HCT116 (cell line): ENCODE results near the gene PRMT7. TPM values are rescaled to one million over a fixed set of nuclear protein-coding genes. Genes with fewer than 3 reads are reported as not detected.

Experiments used
- ATAC-seq: fragments of 200-7000 bp; cut with Tn5 transposase; 2 replicates; pipeline ENCODE4 v1.9.1; 2020; ENCODE audit warnings: mild to moderate bottlenecking, moderate library complexity
- BruUV-seq: library from RNA; stranded (reverse); fragments of 400-500 nt; replicated peaks from 2 replicates; lab custom pipeline; 2021; lab: Mats Ljungman, UMichigan
- CTCF ChIA-PET: fragments of 300-600 bp; sonication (Branson Sonifier 250); formaldehyde crosslinking; loops from one replicate; lab custom pipeline; 2021; ENCODE audit warnings: antibody characterized with exemption; lab: Charles Lee
- POLR2A ChIA-PET: fragments of 300-600, 350-600 bp; sonication (Branson Sonifier 250); formaldehyde crosslinking; loops from one replicate; lab custom pipeline; 2021; ENCODE audit warnings: antibody characterized with exemption; lab: Charles Lee
- RAD21 ChIA-PET, 2 experiments: fragments of 300-600 bp; sonication (Branson Sonifier 250); formaldehyde crosslinking; loops; one replicate each; lab custom pipeline; 2023; ENCODE audit warnings: low total read pairs in 2 of 2; ENCODE audit not compliant: uncharacterized antibody in 2 of 2, unreplicated experiment in 2 of 2, low non-redundant PET in 1 of 2; lab: Charles Lee
- DNase-seq: peaks from one replicate; pipeline ENCODE4 v3.0.0-alpha.2; 2010; ENCODE audit warnings: low read depth, low spot score
- H2AFZ ChIP-seq: fragments of 200-600 bp; shearing (Covaris generic), sonication (generic); 2 replicates; pipeline ENCODE4 v1.6.1; 2017; ENCODE audit warnings: low read depth, mixed run types, mixed read lengths, antibody characterized with exemption, low read length; ENCODE audit not compliant: poor library complexity, severe bottlenecking
- H3K27ac ChIP-seq: 2 replicates; pipeline ENCODE4 v1.5.1; 2012; ENCODE audit warnings: low read depth, low read length
- H3K27me3 ChIP-seq: fragments of 200-600 bp; sonication (generic); 2 replicates; pipeline ENCODE4 v1.6.1; 2016; ENCODE audit warnings: mixed run types, low read length, mixed read lengths; ENCODE audit not compliant: insufficient read depth
- H3K36me3 ChIP-seq, 2 experiments: fragments of 200-500 bp in 1 of 2; fragments of 200-600 bp in 1 of 2; sonication (Bioruptor generic) in 1 of 2; sonication (generic) in 1 of 2; 2 replicates each; pipeline versions ENCODE4 v1.5.1 to v1.6.1; 2014 to 2016; ENCODE audit warnings: low read length in 2 of 2, inconsistent platforms in 1 of 2, mixed read lengths in 1 of 2, mixed run types in 1 of 2; ENCODE audit not compliant: insufficient read depth in 2 of 2, control insufficient read depth in 1 of 2
- H3K4me1 ChIP-seq, 2 experiments: fragments of 200-600 bp in 1 of 2; sonication (generic) in 1 of 2; 2 replicates each; pipeline versions ENCODE4 v1.5.1 to v1.6.1; 2012 to 2017; ENCODE audit warnings: low read length in 2 of 2, inconsistent platforms in 1 of 2, mild to moderate bottlenecking in 1 of 2, mixed read lengths in 1 of 2, mixed run types in 1 of 2, moderate library complexity in 1 of 2; ENCODE audit not compliant: insufficient read depth in 2 of 2, control insufficient read depth in 1 of 2
- H3K4me2 ChIP-seq: fragments of 200-600 bp; sonication (generic); 2 replicates; pipeline ENCODE4 v1.6.1; 2017; ENCODE audit warnings: mixed run types, low read length, mixed read lengths
- H3K4me3 ChIP-seq, 2 experiments: fragments of 200-600 bp in 1 of 2; sonication (generic) in 1 of 2; replicated peaks in 1 of 2; 2 replicates each; pipeline ENCODE4 v1.5.1; 2011 to 2016; ENCODE audit warnings: low read length in 2 of 2, control low read depth in 1 of 2, low read depth in 1 of 2, mild to moderate bottlenecking in 1 of 2, mixed read lengths in 1 of 2, mixed run types in 1 of 2
- H3K79me2 ChIP-seq: fragments of 200-600 bp; sonication (generic); 2 replicates; pipeline ENCODE4 v1.6.1; 2017; ENCODE audit warnings: mild to moderate bottlenecking, mixed run types, low read length, moderate library complexity, mixed read lengths; ENCODE audit not compliant: insufficient read depth
- H3K9ac ChIP-seq: fragments of 200-600 bp; sonication (generic); 2 replicates; pipeline ENCODE4 v1.6.1; 2016; ENCODE audit warnings: low read length, mixed read lengths
- H3K9me2 ChIP-seq: fragments of 200-600 bp; sonication (generic), shearing (Covaris generic); 2 replicates; pipeline ENCODE4 v1.6.1; 2017; ENCODE audit warnings: mixed run types, mild to moderate bottlenecking, moderate library complexity; ENCODE audit not compliant: insufficient read depth
- H3K9me3 ChIP-seq, 2 experiments: fragments of 200-500 bp in 1 of 2; fragments of 200-600 bp in 1 of 2; sonication (Bioruptor generic) in 1 of 2; sonication (generic) in 1 of 2; 2 replicates each; pipeline ENCODE4 v1.6.1; 2014 to 2017; ENCODE audit warnings: low read length in 2 of 2, mixed read lengths in 2 of 2, inconsistent platforms in 1 of 2, low read depth in 1 of 2, mild to moderate bottlenecking in 1 of 2, mixed run types in 1 of 2, moderate library complexity in 1 of 2; ENCODE audit not compliant: control insufficient read depth in 1 of 2, insufficient read depth in 1 of 2
- H4K20me1 ChIP-seq: fragments of 200-600 bp; sonication (generic), shearing (Covaris generic); 2 replicates; pipeline ENCODE4 v1.6.1; 2017; ENCODE audit warnings: mixed run types, mild to moderate bottlenecking, moderate library complexity; ENCODE audit not compliant: insufficient read depth
- CBX3 ChIP-seq: IDR thresholded peaks from 2 replicates; pipeline ENCODE4 v1.6.1; 2012; ENCODE audit warnings: low read depth
- CEBPB ChIP-seq: IDR thresholded peaks from 2 replicates; pipeline ENCODE4 v1.6.1; 2012; ENCODE audit warnings: low read depth
- CTCF ChIP-seq, 3 experiments: fragments of 200-600 bp in 1 of 3; sonication (generic) in 1 of 3; IDR thresholded peaks in 2 of 3; conservative IDR thresholded peaks in 1 of 3; 2 replicates each; pipeline ENCODE4 v1.5.1; 2012 to 2017; ENCODE audit warnings: low read depth in 2 of 3, low read length in 2 of 3, antibody characterized with exemption in 1 of 3, borderline replicate concordance in 1 of 3, control low read depth in 1 of 3, mild to moderate bottlenecking in 1 of 3, mixed read lengths in 1 of 3, mixed run types in 1 of 3, moderate library complexity in 1 of 3; ENCODE audit not compliant: insufficient read depth in 1 of 3
- EZH2 ChIP-seq: fragments of 200-600 bp; sonication (generic); IDR thresholded peaks from 2 replicates; pipeline ENCODE4 v1.6.1; 2017; ENCODE audit warnings: antibody characterized with exemption, mixed run types
- JUND ChIP-seq: IDR thresholded peaks from 2 replicates; pipeline ENCODE4 v1.6.1; 2012
- MAX ChIP-seq: IDR thresholded peaks from 2 replicates; pipeline ENCODE4 v1.6.1; 2012
- POLR2A ChIP-seq: IDR thresholded peaks from 2 replicates; pipeline ENCODE4 v1.7.0; 2011; ENCODE audit warnings: borderline replicate concordance; ENCODE audit not compliant: insufficient read depth, insufficient read length; ENCODE audit errors: extremely low read depth
- POLR2AphosphoS5 ChIP-seq: IDR thresholded peaks from 2 replicates; pipeline ENCODE4 v1.6.1; 2011; ENCODE audit warnings: mild to moderate bottlenecking, low read depth, low read length, moderate library complexity
- RAD21 ChIP-seq: IDR thresholded peaks from 2 replicates; pipeline ENCODE4 v1.6.1; 2012; ENCODE audit warnings: low read depth, mild to moderate bottlenecking
- SIN3A ChIP-seq: IDR thresholded peaks from 2 replicates; pipeline ENCODE4 v1.6.1; 2012; ENCODE audit warnings: low read depth
- SP1 ChIP-seq: IDR thresholded peaks from 2 replicates; pipeline ENCODE4 v1.6.1; 2012; ENCODE audit warnings: low read depth
- SRF ChIP-seq: IDR thresholded peaks from 2 replicates; pipeline ENCODE4 v1.6.1; 2012; ENCODE audit warnings: low read depth
- TCF7L2 ChIP-seq: IDR thresholded peaks from 2 replicates; pipeline ENCODE4 v1.7.0; 2011; ENCODE audit warnings: borderline replicate concordance, inconsistent platforms; ENCODE audit not compliant: insufficient read depth, insufficient read length; ENCODE audit errors: extremely low read depth
- YY1 ChIP-seq: IDR thresholded peaks from 2 replicates; pipeline ENCODE4 v1.6.1; 2011; ENCODE audit warnings: low read length, low read depth, moderate library complexity, mild to moderate bottlenecking; ENCODE audit not compliant: insufficient replicate concordance; ENCODE audit errors: extremely low read depth
- ZFX ChIP-seq: fragments of 450-650 bp; IDR thresholded peaks from 2 replicates; pipeline ENCODE4 v1.6.1; 2017
- ZNF274 ChIP-seq: fragments of 200-500 bp; sonication (Bioruptor generic); IDR thresholded peaks from 2 replicates; pipeline ENCODE4 v1.6.1; 2014; ENCODE audit warnings: mild to moderate bottlenecking, low read depth, low read length, inconsistent platforms
- intact Hi-C: fragments of 100-400 bp; cut with micrococcal nuclease; formaldehyde crosslinking; loops from 2 replicates; pipeline ENCODE4 v1.10.0; 2022
- total RNA-seq: library from RNA; stranded (reverse); gene quantifications from one replicate; pipeline ENCODE4 v1.2.1, GENCODE V29; 2021; ENCODE audit not compliant: unreplicated experiment
- TF ChIP-seq, protein P1 (sequence below): IDR thresholded peaks from 2 replicates; pipeline ENCODE4 v1.6.1; 2012

Gene PRMT7
- total RNA-seq, 1 experiment from 2014 or later = 34.4 TPM

DNA sequence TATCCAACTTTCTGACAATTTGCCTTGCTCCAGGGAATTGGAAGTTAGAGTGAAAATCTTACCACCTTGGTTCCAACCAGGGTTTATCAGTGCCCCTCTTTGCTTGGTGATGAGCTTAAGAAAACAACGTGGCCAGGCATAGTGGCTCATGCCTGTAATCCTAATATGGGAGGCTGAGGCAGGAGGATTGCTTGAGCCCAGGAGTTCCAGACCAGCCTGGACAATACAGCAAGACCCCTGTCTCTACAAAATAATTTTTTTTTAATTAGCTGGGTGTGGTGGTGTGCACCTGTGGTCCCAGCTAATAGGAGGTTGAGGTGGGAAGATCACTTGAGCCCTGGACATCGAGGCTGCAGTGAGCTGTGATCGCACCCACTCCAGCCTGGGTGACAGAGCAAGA, 25.1 kb upstream of the PRMT7 start:
- peaks cover 2 to 38% of the 10 kb centered on the region in 2 experiments; a peak in 2 of 4 replicates for H3K36me3 ChIP-seq
- H3K9me3 ChIP-seq = no peaks in the 10 kb centered on the region
- H3K79me2 ChIP-seq = peaks cover 67% of the 10 kb centered on the region
- no peak overlapping the region for H2AFZ ChIP-seq
- H3K27ac ChIP-seq = no peak overlapping the region
- intact Hi-C loops = no loop called here
- ChIA-PET RAD21 (no interaction called here), POLR2A (interaction anchor here (0.9 kb wide), 1 partner anchor 48 kb away, joined by 3 read pairs; no protein-coding TSS in a partner anchor), CTCF (no interaction called here)
- H3K9me2 ChIP-seq = no peaks in the 10 kb centered on the region
- H4K20me1 ChIP-seq = no peaks in the 10 kb centered on the region
- H3K9ac ChIP-seq = no peak overlapping the region
- no TSS peak for BruUV-seq
- no peak overlapping the region for H3K4me2 ChIP-seq
- TF ChIP-seq YY1 (no peak), MAX (no peak), ZFX (no peak), SRF (no peak), POLR2A (no peak), CEBPB (no peak), RAD21 (no peak), SIN3A (no peak), CBX3 (no peak), JUND (no peak)
- DNase-seq = no peak
- H3K4me3 ChIP-seq = no peak overlapping the region
- H3K27me3 ChIP-seq = no peaks in the 10 kb centered on the region
- ATAC-seq = no peak
- H3K4me1 ChIP-seq = peaks cover 0 to 7% of the 10 kb centered on the region in 2 experiments; a peak in 1 of 4 replicates

GRCh38 chr16:68286153-68287074, 24.4 kb upstream of the PRMT7 start:
- POLR2A ChIA-PET = no interaction called here
- Histone ChIP-seq H4K20me1 (no peaks in the 10 kb centered on the region), H3K27me3 (no peaks in the 10 kb centered on the region), H3K79me2 (peaks cover 62% of the 10 kb centered on the region), H3K36me3 (peaks cover 2 to 40% of the 10 kb centered on the region in 2 experiments; a peak in 2 of 4 replicates), H3K27ac (no peak overlapping the region), H3K9ac (no peak overlapping the region), H3K4me1 (peaks cover 0 to 7% of the 10 kb centered on the region in 2 experiments; a peak in 1 of 4 replicates), H3K4me3 (no peak overlapping the region), H3K9me3 (no peaks in the 10 kb centered on the region), H2AFZ (no peak overlapping the region), H3K4me2 (no peak overlapping the region), H3K9me2 (no peaks in the 10 kb centered on the region)
- ATAC-seq = no peak
- BruUV-seq = no TSS peak
- RAD21 ChIA-PET = no interaction called here
- intact Hi-C loops = no loop called here
- DNase-seq = no peak
- CTCF ChIA-PET = no interaction called here
- TF ChIP-seq CEBPB = no peak
- TF ChIP-seq POLR2AphosphoS5 = no peak
- no peak for TF ChIP-seq SIN3A
- TF ChIP-seq CBX3 = no peak
- no peak for TF ChIP-seq JUND
- TF ChIP-seq ZNF274 = no peak
- no peak for TF ChIP-seq TCF7L2
- TF ChIP-seq, protein P1, sequence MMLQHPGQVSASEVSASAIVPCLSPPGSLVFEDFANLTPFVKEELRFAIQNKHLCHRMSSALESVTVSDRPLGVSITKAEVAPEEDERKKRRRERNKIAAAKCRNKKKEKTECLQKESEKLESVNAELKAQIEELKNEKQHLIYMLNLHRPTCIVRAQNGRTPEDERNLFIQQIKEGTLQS = no peak
- TF ChIP-seq CTCF (IDR thresholded peaks at IDR 0.05 in 2 of 3, conservative IDR thresholded peaks at IDR 0.05 in 1 of 3; ENCODE audit: borderline replicate concordance in 1 of 3, insufficient read depth in 1 of 3, low read depth in 2 of 3, low read length in 2 of 3) = no peak
- TF ChIP-seq SP1 = no peak
- no peak for TF ChIP-seq EZH2
- TF ChIP-seq YY1 = no peak
